ENCODE measurements around the gene MRPL48. TPM values are rescaled to one million over a fixed set of nuclear protein-coding genes. Genes with fewer than 3 reads are reported as not detected.

MRPL48 gene
- total RNA-seq, 1 experiment from 2014 or later: 66.8 TPM

- TF ChIP-seq REST (IDR thresholded peaks at IDR 0.05; ENCODE audit: low read depth): no peak
- no peak for TF ChIP-seq FOSL1 (IDR thresholded peaks at IDR 0.05; ENCODE audit: low read depth)
Measured at GRCh38 chr11:73752216-73752867, 35.3 kb upstream of the MRPL48 start (continued).

- DNase-seq (ENCODE audit: low read depth, low spot score) (no peak), ATAC-seq (no peak)
- H3K9ac ChIP-seq (ENCODE audit: low read length): no peak overlapping the region
- no peak overlapping the region for H2AFZ ChIP-seq (ENCODE audit: low read depth, low read length, poor library complexity, severe bottlenecking)
- no peak overlapping the region for H3K4me2 ChIP-seq (ENCODE audit: low read length)
- no peaks in the 10 kb centered on the region for H3K4me1 ChIP-seq (ENCODE audit: control insufficient read depth in 1 of 2, insufficient read depth in 2 of 2, low read length in 2 of 2)
- intact Hi-C loops (cut with micrococcal nuclease): no loop called here
- H3K9me3 ChIP-seq (ENCODE audit: control insufficient read depth in 1 of 2, insufficient read depth in 1 of 2, low read depth in 1 of 2, low read length in 2 of 2): no peaks in the 10 kb centered on the region
- no peak overlapping the region for H3K4me3 ChIP-seq (replicated peaks in 1 of 2; ENCODE audit: low read depth in 1 of 2, low read length in 2 of 2)
- RAD21 ChIA-PET (ENCODE audit: low non-redundant PET in 1 of 2, low total read pairs in 2 of 2, uncharacterized antibody in 2 of 2, unreplicated experiment in 2 of 2): no interaction called here
- TF ChIP-seq RAD21 (IDR thresholded peaks at IDR 0.05; ENCODE audit: low read depth) (no peak), FOSL1 (IDR thresholded peaks at IDR 0.05; ENCODE audit: low read depth) (no peak), SIN3A (IDR thresholded peaks at IDR 0.05; ENCODE audit: low read depth) (no peak), CBX3 (IDR thresholded peaks at IDR 0.05; ENCODE audit: low read depth) (no peak), EZH2phosphoT487 (IDR thresholded peaks at IDR 0.05; ENCODE audit: borderline replicate concordance) (no peak), ZFX (IDR thresholded peaks at IDR 0.05) (no peak), ZNF274 (IDR thresholded peaks at IDR 0.05; ENCODE audit: low read depth, low read length) (no peak), EZH2 (IDR thresholded peaks at IDR 0.05) (no peak), CTCF (IDR thresholded peaks at IDR 0.05 in 2 of 3, conservative IDR thresholded peaks at IDR 0.05 in 1 of 3; ENCODE audit: borderline replicate concordance in 1 of 3, insufficient read depth in 1 of 3, low read depth in 2 of 3, low read length in 2 of 3) (no peak), POLR2AphosphoS5 (IDR thresholded peaks at IDR 0.05; ENCODE audit: low read depth, low read length) (no peak)
- H4K20me1 ChIP-seq (ENCODE audit: insufficient read depth): no peaks in the 10 kb centered on the region; the same call in 1 of the 2 replicates
- BruUV-seq (replicated peaks): no TSS peak
- no peaks in the 10 kb centered on the region for H3K27me3 ChIP-seq (ENCODE audit: insufficient read depth, low read length)
- CTCF ChIA-PET: interaction anchor here (0.6 kb wide), 1 partner anchor 1263 kb away, joined by 3 read pairs; no protein-coding TSS in a partner anchor
- H3K36me3 ChIP-seq (ENCODE audit: control insufficient read depth in 1 of 2, insufficient read depth in 2 of 2, low read length in 2 of 2): no peaks in the 10 kb centered on the region
- peaks cover 92% of the 10 kb centered on the region for H3K79me2 ChIP-seq (ENCODE audit: insufficient read depth, low read length)
- H3K9me2 ChIP-seq (ENCODE audit: insufficient read depth): no peaks in the 10 kb centered on the region
- no peak overlapping the region for H3K27ac ChIP-seq (ENCODE audit: low read depth, low read length)
- POLR2A ChIA-PET: interaction anchor here (0.6 kb wide), 1 partner anchor 27 kb away, joined by 3 read pairs; no protein-coding TSS in a partner anchor
Measured at GRCh38 chr11:73752903-73753302, 34.8 kb upstream of the MRPL48 start.
